Vagina (tissue), 2 donors: ENCODE measurements around the gene ABCG2.

Experiments
- POLR2AphosphoS5 ChIP-seq, 2 donors: sonication (generic); formaldehyde crosslinking; IDR thresholded peaks; one replicate each; pipeline ENCODE4 v1.9.0; 2017; ENCODE audit warnings: antibody characterized with exemption in 2 of 2, mild to moderate bottlenecking in 2 of 2, low read depth in 1 of 2; ENCODE audit not compliant: insufficient read depth in 1 of 2
- TF ChIP-seq, protein P1 (sequence below), 3 experiments: fragments of 450-650 bp in 2 of 3; fragments of 200-600 bp in 1 of 3; sonication (generic) in 1 of 3; IDR thresholded peaks; one replicate each; pipeline ENCODE4 v1.5.1; 2017 to 2019; ENCODE audit warnings: antibody characterized with exemption in 3 of 3, mild to moderate bottlenecking in 2 of 3, moderate library complexity in 2 of 3

DNA sequence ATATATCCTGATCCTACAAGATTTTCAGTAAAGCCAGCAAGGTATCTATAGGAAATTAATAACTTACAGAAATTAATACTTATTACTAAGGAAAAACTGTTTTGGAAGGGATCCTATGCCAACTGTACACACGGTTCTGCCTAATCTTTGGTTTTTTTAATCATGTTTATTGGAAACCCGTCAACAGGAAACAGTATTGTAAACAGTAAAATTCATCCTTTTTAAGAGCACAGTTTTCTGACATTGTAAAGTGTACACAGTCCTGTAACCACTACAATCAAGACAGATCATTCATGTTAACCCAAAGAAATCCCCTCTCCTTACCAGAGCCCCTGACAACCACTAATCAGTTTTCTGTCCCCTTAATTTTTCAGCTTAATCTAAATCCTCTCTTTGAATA is 9.9 kb downstream of the ABCG2 start:
- TF ChIP-seq POLR2AphosphoS5 (IDR thresholded peaks at IDR 0.05; ENCODE audit: insufficient read depth in 1 of 2, low read depth in 1 of 2): no peak
- TF ChIP-seq, protein P1, sequence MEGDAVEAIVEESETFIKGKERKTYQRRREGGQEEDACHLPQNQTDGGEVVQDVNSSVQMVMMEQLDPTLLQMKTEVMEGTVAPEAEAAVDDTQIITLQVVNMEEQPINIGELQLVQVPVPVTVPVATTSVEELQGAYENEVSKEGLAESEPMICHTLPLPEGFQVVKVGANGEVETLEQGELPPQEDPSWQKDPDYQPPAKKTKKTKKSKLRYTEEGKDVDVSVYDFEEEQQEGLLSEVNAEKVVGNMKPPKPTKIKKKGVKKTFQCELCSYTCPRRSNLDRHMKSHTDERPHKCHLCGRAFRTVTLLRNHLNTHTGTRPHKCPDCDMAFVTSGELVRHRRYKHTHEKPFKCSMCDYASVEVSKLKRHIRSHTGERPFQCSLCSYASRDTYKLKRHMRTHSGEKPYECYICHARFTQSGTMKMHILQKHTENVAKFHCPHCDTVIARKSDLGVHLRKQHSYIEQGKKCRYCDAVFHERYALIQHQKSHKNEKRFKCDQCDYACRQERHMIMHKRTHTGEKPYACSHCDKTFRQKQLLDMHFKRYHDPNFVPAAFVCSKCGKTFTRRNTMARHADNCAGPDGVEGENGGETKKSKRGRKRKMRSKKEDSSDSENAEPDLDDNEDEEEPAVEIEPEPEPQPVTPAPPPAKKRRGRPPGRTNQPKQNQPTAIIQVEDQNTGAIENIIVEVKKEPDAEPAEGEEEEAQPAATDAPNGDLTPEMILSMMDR (IDR thresholded peaks at IDR 0.05): no peak
